Ascending aorta (tissue), 2 donors: ENCODE data around the gene SLC26A8. TPM values are rescaled to one million over a fixed set of nuclear protein-coding genes. Genes with fewer than 3 reads are reported as not detected.

Experiments
- DNase-seq, 2 donors: peaks; one replicate each; pipeline ENCODE4 v3.0.0-alpha.2; 2019; ENCODE audit warnings: low spot score in 2 of 2
- H3K27ac ChIP-seq, 2 donors: fragments of 200-600 bp; sonication (generic); one replicate each; pipeline ENCODE4 v1.5.1; 2016 to 2017; ENCODE audit warnings: mild to moderate bottlenecking in 1 of 2
- H3K27me3 ChIP-seq: fragments of 200-600 bp; sonication (generic); one replicate; pipeline ENCODE4 v1.5.1; 2017
- H3K36me3 ChIP-seq, 2 donors: fragments of 200-600 bp; sonication (generic); one replicate each; pipeline ENCODE4 v1.5.1; 2016
- H3K4me1 ChIP-seq, 2 donors: fragments of 200-600 bp; sonication (generic); one replicate each; pipeline ENCODE4 v1.5.1; 2016 to 2017; ENCODE audit warnings: mild to moderate bottlenecking in 1 of 2
- H3K4me3 ChIP-seq, 2 donors: fragments of 200-600 bp; sonication (generic); one replicate each; pipeline ENCODE4 v1.5.1; 2016 to 2017; ENCODE audit warnings: mild to moderate bottlenecking in 1 of 2
- H3K9me3 ChIP-seq, 2 donors: fragments of 200-600 bp; sonication (generic); one replicate each; pipeline ENCODE4 v1.5.1; 2016
- CTCF ChIP-seq, 3 experiments: fragments of 200-600 bp in 2 of 3; fragments of 450-650 bp in 1 of 3; sonication (generic) in 2 of 3; IDR thresholded peaks; one replicate each; pipeline ENCODE4 v1.5.1; 2016 to 2019; ENCODE audit warnings: antibody characterized with exemption in 3 of 3, mild to moderate bottlenecking in 1 of 3, moderate library complexity in 1 of 3
- intact Hi-C: fragments of 100-400 bp; cut with DNase I; formaldehyde crosslinking; loops from one replicate; pipeline ENCODE4 v1.15.1; 2023
- total RNA-seq: library from RNA; depleted of rRNA; stranded (reverse); fragments of >200 nt; gene quantifications from one replicate; pipeline ENCODE4 v1.1.0, GENCODE V29; 2016

SLC26A8 gene, protein sequence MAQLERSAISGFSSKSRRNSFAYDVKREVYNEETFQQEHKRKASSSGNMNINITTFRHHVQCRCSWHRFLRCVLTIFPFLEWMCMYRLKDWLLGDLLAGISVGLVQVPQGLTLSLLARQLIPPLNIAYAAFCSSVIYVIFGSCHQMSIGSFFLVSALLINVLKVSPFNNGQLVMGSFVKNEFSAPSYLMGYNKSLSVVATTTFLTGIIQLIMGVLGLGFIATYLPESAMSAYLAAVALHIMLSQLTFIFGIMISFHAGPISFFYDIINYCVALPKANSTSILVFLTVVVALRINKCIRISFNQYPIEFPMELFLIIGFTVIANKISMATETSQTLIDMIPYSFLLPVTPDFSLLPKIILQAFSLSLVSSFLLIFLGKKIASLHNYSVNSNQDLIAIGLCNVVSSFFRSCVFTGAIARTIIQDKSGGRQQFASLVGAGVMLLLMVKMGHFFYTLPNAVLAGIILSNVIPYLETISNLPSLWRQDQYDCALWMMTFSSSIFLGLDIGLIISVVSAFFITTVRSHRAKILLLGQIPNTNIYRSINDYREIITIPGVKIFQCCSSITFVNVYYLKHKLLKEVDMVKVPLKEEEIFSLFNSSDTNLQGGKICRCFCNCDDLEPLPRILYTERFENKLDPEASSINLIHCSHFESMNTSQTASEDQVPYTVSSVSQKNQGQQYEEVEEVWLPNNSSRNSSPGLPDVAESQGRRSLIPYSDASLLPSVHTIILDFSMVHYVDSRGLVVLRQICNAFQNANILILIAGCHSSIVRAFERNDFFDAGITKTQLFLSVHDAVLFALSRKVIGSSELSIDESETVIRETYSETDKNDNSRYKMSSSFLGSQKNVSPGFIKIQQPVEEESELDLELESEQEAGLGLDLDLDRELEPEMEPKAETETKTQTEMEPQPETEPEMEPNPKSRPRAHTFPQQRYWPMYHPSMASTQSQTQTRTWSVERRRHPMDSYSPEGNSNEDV
- total RNA-seq = not detected

- H3K27me3 ChIP-seq = no peaks in the 10 kb centered on the region
- no peaks in the 10 kb centered on the region for H3K36me3 ChIP-seq
- no peaks in the 10 kb centered on the region for H3K9me3 ChIP-seq
- TF ChIP-seq CTCF (IDR thresholded peaks at IDR 0.05) = no peak
- intact Hi-C loops = no loop called here
- H3K4me1 ChIP-seq = peaks cover 0 to 9% of the 10 kb centered on the region in 2 donors
- no peak within 1 kb of the TSS for H3K27ac ChIP-seq
- DNase-seq = no peak
- H3K4me3 ChIP-seq = no peak within 1 kb of the TSS
Measured at GRCh38 chr6:36023996-36024795, at the start of gene SLC26A8. TSS of gene SLC26A8 (minus strand) at chr6:36024641. CDS start at chr6:36019707, 4,934 bp downstream.

GRCh38 chr6:36073587-36073986, 49.1 kb upstream of the SLC26A8 start:
- TF ChIP-seq CTCF (IDR thresholded peaks at IDR 0.05) = no peak
- no peak for DNase-seq
- intact Hi-C loops = no loop called here
- H3K27me3 ChIP-seq = no peaks in the 10 kb centered on the region
- peaks cover 8 to 28% of the 10 kb centered on the region in 2 donors for H3K36me3 ChIP-seq
- no peaks in the 10 kb centered on the region for H3K9me3 ChIP-seq
- no peak overlapping the region for H3K27ac ChIP-seq
- H3K4me3 ChIP-seq = no peak overlapping the region
- H3K4me1 ChIP-seq = no peaks in the 10 kb centered on the region

DNA sequence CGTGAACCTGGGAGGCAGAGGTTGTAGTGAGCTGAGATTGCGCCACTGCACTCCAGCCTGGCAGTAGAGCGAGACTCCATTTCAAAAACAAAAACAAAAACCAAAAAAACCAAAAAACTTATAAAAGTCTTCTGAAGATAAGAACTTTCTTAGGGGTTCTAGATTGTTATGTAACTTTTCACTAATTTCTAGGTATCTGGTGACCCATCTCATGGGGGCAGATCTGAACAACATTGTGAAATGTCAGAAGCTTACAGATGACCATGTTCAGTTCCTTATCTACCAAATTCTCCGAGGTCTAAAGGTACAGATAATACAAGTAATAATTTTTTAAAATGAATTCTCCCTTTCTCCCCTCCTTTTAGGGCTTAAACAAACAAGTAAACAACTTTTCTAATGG, 48.2 kb upstream of the SLC26A8 start:
- intact Hi-C loops = no loop called here
- Histone ChIP-seq H3K36me3 (peaks cover 1 to 24% of the 10 kb centered on the region in 2 donors), H3K4me3 (no peak overlapping the region), H3K4me1 (peaks cover 0 to 2% of the 10 kb centered on the region in 2 donors), H3K9me3 (no peaks in the 10 kb centered on the region), H3K27me3 (no peaks in the 10 kb centered on the region), H3K27ac (no peak overlapping the region)
- TF ChIP-seq CTCF (IDR thresholded peaks at IDR 0.05) = no peak
- DNase-seq = no peak

DNA sequence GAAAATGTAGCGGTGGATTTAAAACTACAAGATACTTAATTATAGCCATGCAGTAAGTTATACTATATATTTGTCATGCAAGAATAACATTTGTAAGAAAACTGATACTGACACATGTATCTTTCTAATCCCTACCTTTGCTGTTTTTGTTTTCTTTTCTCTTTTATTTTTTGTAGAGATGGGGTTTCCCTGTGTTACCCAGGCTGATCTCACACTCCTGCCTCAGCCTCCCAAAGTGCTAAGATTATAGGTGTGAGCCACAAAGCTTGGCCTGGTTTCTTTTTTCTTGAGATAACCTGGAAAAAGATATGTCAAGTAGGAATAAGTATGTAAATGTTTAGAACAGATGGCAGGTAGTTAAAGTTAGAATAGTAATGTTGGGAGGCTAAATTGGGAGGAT, 47.3 kb upstream of the SLC26A8 start:
- Histone ChIP-seq H3K4me3 (no peak overlapping the region), H3K4me1 (peaks cover 4 to 6% of the 10 kb centered on the region in 2 donors), H3K36me3 (peaks cover 0 to 16% of the 10 kb centered on the region in 2 donors), H3K27me3 (no peaks in the 10 kb centered on the region), H3K9me3 (no peaks in the 10 kb centered on the region), H3K27ac (no peak overlapping the region)
- DNase-seq = no peak
- intact Hi-C loops = no loop called here
- TF ChIP-seq CTCF (IDR thresholded peaks at IDR 0.05) = no peak

- H3K27ac ChIP-seq = no peak overlapping the region
- no peak overlapping the region for H3K4me3 ChIP-seq
- no peak for TF ChIP-seq CTCF (IDR thresholded peaks at IDR 0.05)
- peaks cover 4 to 6% of the 10 kb centered on the region in 2 donors for H3K4me1 ChIP-seq
- no peak for DNase-seq
- H3K9me3 ChIP-seq = no peaks in the 10 kb centered on the region
- no peaks in the 10 kb centered on the region for H3K27me3 ChIP-seq
- peaks cover 0 to 12% of the 10 kb centered on the region in 2 donors for H3K36me3 ChIP-seq
- intact Hi-C loops = no loop called here
Measured at GRCh38 chr6:36071281-36071680, 46.8 kb upstream of the SLC26A8 start.
